Vagina (tissue), 2 donors: ENCODE data around the gene PLA2G4B. TPM values are rescaled to one million over a fixed set of nuclear protein-coding genes. Genes with fewer than 3 reads are reported as not detected.

Source experiments
- DNase-seq, 2 donors: peaks; one replicate each; pipeline ENCODE4 v3.0.0-alpha.2; 2017; ENCODE audit errors: extremely low spot score in 2 of 2
- H3K27ac ChIP-seq: fragments of 200-600 bp; sonication (generic); one replicate; pipeline ENCODE4 v1.5.1; 2019
- H3K27me3 ChIP-seq: fragments of 200-600 bp; sonication (generic); one replicate; pipeline ENCODE4 v1.5.1; 2019
- H3K36me3 ChIP-seq, 2 donors: fragments of 200-600 bp; sonication (generic); one replicate each; pipeline ENCODE4 v1.5.1; 2017 to 2019
- H3K4me1 ChIP-seq: fragments of 200-600 bp; sonication (generic); one replicate; pipeline ENCODE4 v1.5.1; 2019
- H3K4me3 ChIP-seq, 2 donors: fragments of 200-600 bp; sonication (generic); 1 replicate in 1 of 2; 2 replicates in 1 of 2; pipeline ENCODE4 v1.5.1; 2016 to 2019
- H3K9me3 ChIP-seq: fragments of 200-600 bp; sonication (generic); one replicate; pipeline ENCODE4 v1.5.1; 2019
- CTCF ChIP-seq, 3 experiments: fragments of 450-650 bp in 2 of 3; fragments of 200-600 bp in 1 of 3; sonication (generic) in 1 of 3; IDR thresholded peaks; one replicate each; pipeline ENCODE4 v1.5.1; 2017 to 2019; ENCODE audit warnings: antibody characterized with exemption in 3 of 3, mild to moderate bottlenecking in 2 of 3, moderate library complexity in 2 of 3
- POLR2A ChIP-seq, 2 donors: fragments of 450-650 bp; IDR thresholded peaks; one replicate each; pipeline ENCODE4 v1.6.1; 2017; ENCODE audit warnings: antibody characterized with exemption in 2 of 2, mild to moderate bottlenecking in 2 of 2, moderate library complexity in 2 of 2
- POLR2AphosphoS5 ChIP-seq, 2 donors: sonication (generic); formaldehyde crosslinking; IDR thresholded peaks; one replicate each; pipeline ENCODE4 v1.9.0; 2017; ENCODE audit warnings: antibody characterized with exemption in 2 of 2, mild to moderate bottlenecking in 2 of 2, low read depth in 1 of 2; ENCODE audit not compliant: insufficient read depth in 1 of 2
- intact Hi-C: fragments of 100-400 bp; cut with DNase I; formaldehyde crosslinking; loops from one replicate; pipeline ENCODE4 v1.15.1; 2023
- total RNA-seq: library from RNA; depleted of rRNA; stranded (reverse); fragments of >200 nt; gene quantifications from one replicate; pipeline ENCODE4 v1.2.3, GENCODE V29; 2016

The PLA2G4B gene
- total RNA-seq, 1 donor from 2014 or later: 34.1 TPM

- peaks cover 17% of the 10 kb centered on the region for H3K4me1 ChIP-seq
- intact Hi-C loops: no loop called here
Measured at GRCh38 chr15:41851755-41852370, 13.2 kb downstream of the PLA2G4B start.

GRCh38 chr15:41852736-41853590, 14.3 kb downstream of the PLA2G4B start:
- H3K9me3 ChIP-seq: no peaks in the 10 kb centered on the region
- H3K4me3 ChIP-seq: no peak overlapping the region
- no peak overlapping the region for H3K27ac ChIP-seq
- H3K36me3 ChIP-seq: peaks cover 0 to 3% of the 10 kb centered on the region in 2 donors
- H3K27me3 ChIP-seq: no peaks in the 10 kb centered on the region
- peaks cover 17% of the 10 kb centered on the region for H3K4me1 ChIP-seq
- intact Hi-C loops: no loop called here
- TF ChIP-seq POLR2AphosphoS5 (IDR thresholded peaks at IDR 0.05; ENCODE audit: insufficient read depth in 1 of 2, low read depth in 1 of 2): no peak
- no peak for TF ChIP-seq POLR2A (IDR thresholded peaks at IDR 0.05)
- no peak for TF ChIP-seq CTCF (IDR thresholded peaks at IDR 0.05)
- no peak for DNase-seq

More at GRCh38 chr15:41851755-41852370, 13.2 kb downstream of the PLA2G4B start:
- Histone ChIP-seq H3K27ac (no peak overlapping the region), H3K9me3 (no peaks in the 10 kb centered on the region), H3K36me3 (peaks cover 0 to 14% of the 10 kb centered on the region in 2 donors), H3K27me3 (no peaks in the 10 kb centered on the region), H3K4me3 (no peak overlapping the region)
- no peak for DNase-seq
- TF ChIP-seq POLR2A (IDR thresholded peaks at IDR 0.05) (no peak), POLR2AphosphoS5 (IDR thresholded peaks at IDR 0.05; ENCODE audit: insufficient read depth in 1 of 2, low read depth in 1 of 2) (no peak), CTCF (IDR thresholded peaks at IDR 0.05) (no peak)

- peaks cover 17% of the 10 kb centered on the region for H3K4me1 ChIP-seq
- H3K36me3 ChIP-seq: no peaks in the 10 kb centered on the region
- no peaks in the 10 kb centered on the region for H3K27me3 ChIP-seq
- intact Hi-C loops: no loop called here
- H3K27ac ChIP-seq: no peak overlapping the region
- no peak overlapping the region for H3K4me3 ChIP-seq
- no peaks in the 10 kb centered on the region for H3K9me3 ChIP-seq
- TF ChIP-seq CTCF (IDR thresholded peaks at IDR 0.05) (no peak), POLR2A (IDR thresholded peaks at IDR 0.05) (no peak), POLR2AphosphoS5 (IDR thresholded peaks at IDR 0.05; ENCODE audit: insufficient read depth in 1 of 2, low read depth in 1 of 2) (no peak)
- DNase-seq: no peak
Measured at GRCh38 chr15:41853831-41854230, 15.2 kb downstream of the PLA2G4B start.

GRCh38 chr15:41854443-41854842, 15.8 kb downstream of the PLA2G4B start:
- no peaks in the 10 kb centered on the region for H3K9me3 ChIP-seq
- intact Hi-C loops: no loop called here
- no peak overlapping the region for H3K27ac ChIP-seq
- H3K36me3 ChIP-seq: no peaks in the 10 kb centered on the region
- H3K27me3 ChIP-seq: no peaks in the 10 kb centered on the region
- no peak for TF ChIP-seq CTCF (IDR thresholded peaks at IDR 0.05)
- TF ChIP-seq POLR2AphosphoS5 (IDR thresholded peaks at IDR 0.05; ENCODE audit: insufficient read depth in 1 of 2, low read depth in 1 of 2): no peak
- no peak for TF ChIP-seq POLR2A (IDR thresholded peaks at IDR 0.05)
- H3K4me1 ChIP-seq: peaks cover 14% of the 10 kb centered on the region
- no peak for DNase-seq
- H3K4me3 ChIP-seq: no peak overlapping the region
